ENCODE measurements around the gene FYCO1. TPM values are rescaled to one million over a fixed set of nuclear protein-coding genes. Genes with fewer than 3 reads are reported as not detected.
"Not testable (repeated sequence)": the region's sequence is repeated elsewhere in the genome, so short reads cannot be mapped to it uniquely, and the experiment has no call there.

FYCO1 gene
- total RNA-seq, 4 donors from 2014 or later, result 38.2 to 66.6 (median 50.5) TPM

DNA sequence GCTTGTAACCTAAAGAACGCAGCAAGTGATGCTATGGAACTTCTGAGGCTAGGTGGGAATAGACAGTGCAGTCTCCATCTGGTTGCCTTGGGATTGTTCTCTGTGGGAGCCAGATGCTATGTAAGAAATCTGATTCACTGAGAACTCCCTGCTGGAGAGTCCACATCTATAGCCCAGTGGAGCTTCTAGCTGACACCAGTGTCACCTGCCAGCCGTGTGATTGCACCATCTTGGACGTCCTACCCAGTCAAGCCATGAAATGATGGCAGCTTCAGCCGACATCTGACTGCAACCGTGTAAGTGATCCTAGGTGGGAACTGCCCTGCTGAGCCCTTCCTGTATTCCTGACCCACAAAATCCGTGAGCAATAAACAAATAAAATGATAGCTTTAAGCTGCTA, 12.4 kb upstream of the FYCO1 start:
- intact Hi-C loops (cut with DNase I), result no loop called here
- TF ChIP-seq POLR2A (IDR thresholded peaks at IDR 0.05), result no peak
- TF ChIP-seq, protein P1, sequence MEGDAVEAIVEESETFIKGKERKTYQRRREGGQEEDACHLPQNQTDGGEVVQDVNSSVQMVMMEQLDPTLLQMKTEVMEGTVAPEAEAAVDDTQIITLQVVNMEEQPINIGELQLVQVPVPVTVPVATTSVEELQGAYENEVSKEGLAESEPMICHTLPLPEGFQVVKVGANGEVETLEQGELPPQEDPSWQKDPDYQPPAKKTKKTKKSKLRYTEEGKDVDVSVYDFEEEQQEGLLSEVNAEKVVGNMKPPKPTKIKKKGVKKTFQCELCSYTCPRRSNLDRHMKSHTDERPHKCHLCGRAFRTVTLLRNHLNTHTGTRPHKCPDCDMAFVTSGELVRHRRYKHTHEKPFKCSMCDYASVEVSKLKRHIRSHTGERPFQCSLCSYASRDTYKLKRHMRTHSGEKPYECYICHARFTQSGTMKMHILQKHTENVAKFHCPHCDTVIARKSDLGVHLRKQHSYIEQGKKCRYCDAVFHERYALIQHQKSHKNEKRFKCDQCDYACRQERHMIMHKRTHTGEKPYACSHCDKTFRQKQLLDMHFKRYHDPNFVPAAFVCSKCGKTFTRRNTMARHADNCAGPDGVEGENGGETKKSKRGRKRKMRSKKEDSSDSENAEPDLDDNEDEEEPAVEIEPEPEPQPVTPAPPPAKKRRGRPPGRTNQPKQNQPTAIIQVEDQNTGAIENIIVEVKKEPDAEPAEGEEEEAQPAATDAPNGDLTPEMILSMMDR (IDR thresholded peaks at IDR 0.05), result no peak
- peaks cover 0 to 14% of the 10 kb centered on the region in 2 donors for H3K4me1 ChIP-seq
- H3K27ac ChIP-seq, result no peak overlapping the region
- H3K27me3 ChIP-seq, result no peaks in the 10 kb centered on the region
- no peak for DNase-seq
- no peaks in the 10 kb centered on the region for H3K36me3 ChIP-seq
- 84 to 93% methylated on average over 5 to 6 of the region's 6 CpGs for WGBS, 2 donors
- no peak overlapping the region for H3K4me3 ChIP-seq (replicated peaks in 1 of 3)
- no peaks in the 10 kb centered on the region for H3K9me3 ChIP-seq

DNA sequence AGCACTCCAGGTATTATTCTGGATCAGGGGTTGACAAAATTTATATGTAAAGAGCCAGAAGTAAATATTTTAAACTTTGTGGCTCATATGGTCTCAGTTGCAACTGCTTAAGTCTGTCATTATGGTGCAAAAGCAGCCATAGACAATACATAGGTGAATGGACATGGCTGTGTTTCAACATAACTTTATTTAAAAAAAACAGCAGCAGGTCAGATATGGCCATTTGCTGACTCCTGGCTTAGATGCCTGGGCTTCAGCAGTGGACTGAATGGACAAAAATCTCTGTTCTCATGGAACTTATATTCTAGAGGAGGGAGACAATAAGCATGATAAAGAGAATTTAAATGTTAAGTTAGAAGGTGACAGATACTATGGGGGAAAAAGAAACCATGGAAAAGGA, 11.7 kb upstream of the FYCO1 start:
- intact Hi-C loops (cut with DNase I), result no loop called here
- Histone ChIP-seq H3K27ac (peak overlapping the region in 1 of 3 donors; percentile 19), H3K36me3 (no peaks in the 10 kb centered on the region), H3K4me3 (replicated peaks in 1 of 3) (no peak overlapping the region), H3K27me3 (no peaks in the 10 kb centered on the region), H3K4me1 (peaks cover 0 to 14% of the 10 kb centered on the region in 2 donors), H3K9me3 (no peaks in the 10 kb centered on the region)
- no peak for TF ChIP-seq POLR2A (IDR thresholded peaks at IDR 0.05)
- TF ChIP-seq, protein P1 (IDR thresholded peaks at IDR 0.05), result no peak
- no peak for DNase-seq

GRCh38 chr3:46006238-46007032, 10.8 kb upstream of the FYCO1 start:
- H3K4me1 ChIP-seq, result peaks cover 0 to 14% of the 10 kb centered on the region in 2 donors
- TF ChIP-seq, protein P1 (IDR thresholded peaks at IDR 0.05), result no peak
- no peak for TF ChIP-seq POLR2A (IDR thresholded peaks at IDR 0.05)
- no peaks in the 10 kb centered on the region for H3K36me3 ChIP-seq
- intact Hi-C loops (cut with DNase I), result no loop called here
- peak overlapping the region in 1 of 3 donors; percentile 19 for H3K27ac ChIP-seq
- H3K9me3 ChIP-seq, result no peaks in the 10 kb centered on the region
- no peak for DNase-seq
- 67% methylated on average over 5 of the region's 5 CpGs for WGBS, 2 donors
- H3K27me3 ChIP-seq, result no peaks in the 10 kb centered on the region
- no peak overlapping the region for H3K4me3 ChIP-seq (replicated peaks in 1 of 3)

- intact Hi-C loops (cut with DNase I); H3K36me3 ChIP-seq: not testable (repeated sequence)
Observed at GRCh38 chr3:46003706-46004105, 8.1 kb upstream of the FYCO1 start.

DNA sequence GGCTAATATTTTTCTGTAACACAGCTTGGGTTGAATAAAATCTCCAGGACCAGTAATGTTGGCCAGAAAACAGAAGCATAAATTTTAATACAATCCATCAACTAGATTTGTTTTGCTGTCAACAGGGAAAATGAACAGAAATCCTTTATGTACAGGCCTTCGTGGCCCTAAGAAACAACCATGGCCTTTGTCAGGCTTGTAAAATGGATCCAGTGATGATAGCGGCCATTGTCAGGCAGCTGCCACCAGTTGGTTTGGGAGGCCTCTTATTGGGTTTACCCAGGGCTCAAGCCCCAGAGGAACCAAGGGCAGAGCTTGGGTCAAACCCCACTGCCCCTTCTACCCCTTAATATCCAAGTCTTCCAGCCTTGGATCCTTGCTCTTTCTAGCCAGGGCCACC, 5.6 kb upstream of the FYCO1 start:
- DNase-seq, result no peak
- Histone ChIP-seq H3K4me3 (replicated peaks in 1 of 3) (no peak overlapping the region), H3K27ac (no peak overlapping the region), H3K4me1 (peaks cover 0 to 4% of the 10 kb centered on the region in 2 donors), H3K36me3 (no peaks in the 10 kb centered on the region), H3K27me3 (no peaks in the 10 kb centered on the region), H3K9me3 (no peaks in the 10 kb centered on the region)
- intact Hi-C loops (cut with DNase I), result no loop called here
- WGBS, 2 donors, result 93 to 95% methylated on average over 2 of the region's 2 CpGs
- no peak for TF ChIP-seq POLR2A (IDR thresholded peaks at IDR 0.05)
- TF ChIP-seq, protein P1 (IDR thresholded peaks at IDR 0.05), result no peak

More at GRCh38 chr3:46003706-46004105, 8.1 kb upstream of the FYCO1 start:
- H3K27me3 ChIP-seq; H3K27ac ChIP-seq; H3K9me3 ChIP-seq; H3K4me3 ChIP-seq (replicated peaks in 1 of 3); DNase-seq: not testable (repeated sequence)
- peaks cover 0 to 14% of the 10 kb centered on the region in 2 donors for H3K4me1 ChIP-seq

Data from thyroid gland (tissue), 4 donors.